ENCODE measurements around the gene COL4A2. TPM values are rescaled to one million over a fixed set of nuclear protein-coding genes. Genes with fewer than 3 reads are reported as not detected.
"Not testable (repeated sequence)": the region's sequence is repeated elsewhere in the genome, so short reads cannot be mapped to it uniquely, and the experiment has no call there.

The COL4A2 gene
- total RNA-seq, 1 experiment from 2014 or later = 6.1 TPM

- DNase-seq (ENCODE audit: low spot score) = no peak
- in situ Hi-C loops (cut with HindIII; ENCODE audit: low sequenced_read_pairs) = no loop called here
Observed at GRCh38 chr13:110523838-110524540, 216.9 kb downstream of the COL4A2 start.

GRCh38 chr13:110524541-110525257 is 217.6 kb downstream of the COL4A2 start:
- in situ Hi-C loops (cut with HindIII; ENCODE audit: low sequenced_read_pairs) = no loop called here
- peak; percentile 37 for DNase-seq (ENCODE audit: low spot score)

- in situ Hi-C loops (cut with HindIII; ENCODE audit: low sequenced_read_pairs) = no loop called here
- no peak for DNase-seq (ENCODE audit: low spot score)
Observed at GRCh38 chr13:110525328-110526319, 218.5 kb downstream of the COL4A2 start.

- no peak for DNase-seq (ENCODE audit: low spot score)
- in situ Hi-C loops (cut with HindIII; ENCODE audit: low sequenced_read_pairs) = no loop called here
Observed at GRCh38 chr13:110528371-110528770, 221.3 kb downstream of the COL4A2 start.

- DNase-seq (ENCODE audit: low spot score) = no peak
- in situ Hi-C loops (cut with HindIII; ENCODE audit: low sequenced_read_pairs) = no loop called here
Observed at GRCh38 chr13:110528911-110529310, 221.8 kb downstream of the COL4A2 start.

GRCh38 chr13:110529522-110530311 is 222.6 kb downstream of the COL4A2 start:
- in situ Hi-C loops (cut with HindIII; ENCODE audit: low sequenced_read_pairs) = no loop called here
- no peak for DNase-seq (ENCODE audit: low spot score)

GRCh38 chr13:110531100-110531499 is 224.0 kb downstream of the COL4A2 start:
- in situ Hi-C loops (cut with HindIII; ENCODE audit: low sequenced_read_pairs) = no loop called here
- DNase-seq (ENCODE audit: low spot score) = no peak

- in situ Hi-C loops (cut with HindIII; ENCODE audit: low sequenced_read_pairs) = no loop called here
- DNase-seq (ENCODE audit: low spot score) = no peak
Observed at GRCh38 chr13:110531671-110532083, 224.6 kb downstream of the COL4A2 start.

GRCh38 chr13:110532258-110532657 is 225.2 kb downstream of the COL4A2 start:
- in situ Hi-C loops (cut with HindIII; ENCODE audit: low sequenced_read_pairs); DNase-seq (ENCODE audit: low spot score): not testable (repeated sequence)

GRCh38 chr13:110533771-110534670 is 226.9 kb downstream of the COL4A2 start:
- no peak for DNase-seq (ENCODE audit: low spot score)
- in situ Hi-C loops (cut with HindIII; ENCODE audit: low sequenced_read_pairs) = no loop called here

- in situ Hi-C loops (cut with HindIII; ENCODE audit: low sequenced_read_pairs) = no loop called here
- DNase-seq (ENCODE audit: low spot score) = no peak
Observed at GRCh38 chr13:110535526-110535925, 228.4 kb downstream of the COL4A2 start.

- in situ Hi-C loops (cut with HindIII; ENCODE audit: low sequenced_read_pairs) = no loop called here
- no peak for DNase-seq (ENCODE audit: low spot score)
Observed at GRCh38 chr13:110536006-110536693, 229.1 kb downstream of the COL4A2 start.

- no peak for DNase-seq (ENCODE audit: low spot score)
- in situ Hi-C loops (cut with HindIII; ENCODE audit: low sequenced_read_pairs) = no loop called here
Observed at GRCh38 chr13:110538632-110539031, 231.5 kb downstream of the COL4A2 start.

GRCh38 chr13:110539894-110540293 is 232.8 kb downstream of the COL4A2 start:
- no peak for DNase-seq (ENCODE audit: low spot score)
- in situ Hi-C loops (cut with HindIII; ENCODE audit: low sequenced_read_pairs) = no loop called here

- in situ Hi-C loops (cut with HindIII; ENCODE audit: low sequenced_read_pairs) = no loop called here
- DNase-seq (ENCODE audit: low spot score) = no peak
Observed at GRCh38 chr13:110540871-110541525, 233.9 kb downstream of the COL4A2 start.

- in situ Hi-C loops (cut with HindIII; ENCODE audit: low sequenced_read_pairs) = no loop called here
- DNase-seq (ENCODE audit: low spot score) = no peak
Observed at GRCh38 chr13:110541526-110541920, 234.4 kb downstream of the COL4A2 start.
